Measurements from ENCODE around the gene SPATS2L. TPM values are rescaled to one million over a fixed set of nuclear protein-coding genes. Genes with fewer than 3 reads are reported as not detected.
A peak's percentile ranks its signal among the peaks of the same experiment; 100 is the strongest.

SPATS2L gene
- total and polyA plus RNA-seq, 2 experiments from 2014 or later = 159 to 202 TPM

DNA sequence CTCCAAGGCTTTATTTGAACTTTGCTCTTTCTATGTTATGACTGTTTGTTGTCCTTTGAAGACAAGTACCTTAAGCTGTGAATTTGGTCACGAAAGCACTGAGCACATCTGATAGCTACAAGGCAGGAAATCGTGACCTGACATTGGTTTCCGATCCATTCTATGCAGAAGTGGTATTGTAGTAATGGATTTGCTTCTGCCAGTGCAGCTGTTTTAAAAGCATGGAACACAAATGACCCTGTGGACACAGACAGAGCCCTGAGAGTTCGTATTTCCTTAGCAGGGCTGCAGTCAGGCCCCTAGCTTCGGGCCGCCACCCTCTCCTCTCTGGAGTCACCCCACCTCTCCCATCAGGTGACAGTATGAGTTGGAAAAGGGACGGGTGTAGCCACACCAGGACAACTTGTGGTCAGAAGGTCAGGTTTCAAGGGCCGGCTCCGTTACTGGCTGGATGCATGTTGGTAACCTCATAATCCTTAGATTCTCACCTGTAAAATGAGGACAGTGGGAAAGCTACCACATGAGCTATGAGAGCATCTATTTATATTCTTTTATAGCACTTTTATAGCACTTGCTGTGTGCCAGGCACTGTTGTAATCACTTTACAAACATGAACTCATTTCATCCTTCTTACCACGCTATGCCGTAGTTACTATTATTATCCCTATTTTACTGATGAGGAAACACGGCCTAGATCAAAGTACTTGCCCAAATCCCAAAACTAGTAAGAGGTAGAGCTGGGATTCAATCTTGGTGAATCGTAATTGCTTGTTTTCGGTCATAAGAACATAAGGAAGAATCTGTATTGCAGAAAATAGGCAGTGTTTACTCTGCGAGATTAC, 70.2 kb downstream of the SPATS2L start:
- WGBS (ENCODE audit: low lambda C conversion rate, missing lambda C conversion rate) = 64% methylated on average over 15 of the region's 15 CpGs
- TF ChIP-seq, protein P1, sequence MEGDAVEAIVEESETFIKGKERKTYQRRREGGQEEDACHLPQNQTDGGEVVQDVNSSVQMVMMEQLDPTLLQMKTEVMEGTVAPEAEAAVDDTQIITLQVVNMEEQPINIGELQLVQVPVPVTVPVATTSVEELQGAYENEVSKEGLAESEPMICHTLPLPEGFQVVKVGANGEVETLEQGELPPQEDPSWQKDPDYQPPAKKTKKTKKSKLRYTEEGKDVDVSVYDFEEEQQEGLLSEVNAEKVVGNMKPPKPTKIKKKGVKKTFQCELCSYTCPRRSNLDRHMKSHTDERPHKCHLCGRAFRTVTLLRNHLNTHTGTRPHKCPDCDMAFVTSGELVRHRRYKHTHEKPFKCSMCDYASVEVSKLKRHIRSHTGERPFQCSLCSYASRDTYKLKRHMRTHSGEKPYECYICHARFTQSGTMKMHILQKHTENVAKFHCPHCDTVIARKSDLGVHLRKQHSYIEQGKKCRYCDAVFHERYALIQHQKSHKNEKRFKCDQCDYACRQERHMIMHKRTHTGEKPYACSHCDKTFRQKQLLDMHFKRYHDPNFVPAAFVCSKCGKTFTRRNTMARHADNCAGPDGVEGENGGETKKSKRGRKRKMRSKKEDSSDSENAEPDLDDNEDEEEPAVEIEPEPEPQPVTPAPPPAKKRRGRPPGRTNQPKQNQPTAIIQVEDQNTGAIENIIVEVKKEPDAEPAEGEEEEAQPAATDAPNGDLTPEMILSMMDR (IDR thresholded peaks at IDR 0.05; ENCODE audit: poor library complexity) = no peak
- TF ChIP-seq EZH2 (IDR thresholded peaks at IDR 0.05; ENCODE audit: borderline replicate concordance) = no peak
- TF ChIP-seq EZH2phosphoT487 (IDR thresholded peaks at IDR 0.05; ENCODE audit: low read depth, severe bottlenecking, unreplicated experiment) = no peak
- H3K4me2 ChIP-seq = peak overlapping the region; percentile 44
- no peak overlapping the region for H2AFZ ChIP-seq
- H3K9me2 ChIP-seq (replicated peaks; ENCODE audit: insufficient read depth) = no peaks in the 10 kb centered on the region
- H4K20me1 ChIP-seq (ENCODE audit: insufficient read depth, poor library complexity, severe bottlenecking) = no peaks in the 10 kb centered on the region
- H3K27ac ChIP-seq = peak overlapping the region; percentile 91
- H3K4me1 ChIP-seq (ENCODE audit: insufficient read depth) = peaks cover 54% of the 10 kb centered on the region
- H3K36me3 ChIP-seq (replicated peaks; ENCODE audit: insufficient read depth, low read depth) = no peaks in the 10 kb centered on the region
- no peak overlapping the region for H3K4me3 ChIP-seq
- H3K9me3 ChIP-seq (ENCODE audit: low read depth) = no peaks in the 10 kb centered on the region
- DNase-seq (ENCODE audit: low spot score) = peak; percentile 56
- no peaks in the 10 kb centered on the region for H3K27me3 ChIP-seq
- H3K79me2 ChIP-seq = peaks cover 72% of the 10 kb centered on the region

DNA sequence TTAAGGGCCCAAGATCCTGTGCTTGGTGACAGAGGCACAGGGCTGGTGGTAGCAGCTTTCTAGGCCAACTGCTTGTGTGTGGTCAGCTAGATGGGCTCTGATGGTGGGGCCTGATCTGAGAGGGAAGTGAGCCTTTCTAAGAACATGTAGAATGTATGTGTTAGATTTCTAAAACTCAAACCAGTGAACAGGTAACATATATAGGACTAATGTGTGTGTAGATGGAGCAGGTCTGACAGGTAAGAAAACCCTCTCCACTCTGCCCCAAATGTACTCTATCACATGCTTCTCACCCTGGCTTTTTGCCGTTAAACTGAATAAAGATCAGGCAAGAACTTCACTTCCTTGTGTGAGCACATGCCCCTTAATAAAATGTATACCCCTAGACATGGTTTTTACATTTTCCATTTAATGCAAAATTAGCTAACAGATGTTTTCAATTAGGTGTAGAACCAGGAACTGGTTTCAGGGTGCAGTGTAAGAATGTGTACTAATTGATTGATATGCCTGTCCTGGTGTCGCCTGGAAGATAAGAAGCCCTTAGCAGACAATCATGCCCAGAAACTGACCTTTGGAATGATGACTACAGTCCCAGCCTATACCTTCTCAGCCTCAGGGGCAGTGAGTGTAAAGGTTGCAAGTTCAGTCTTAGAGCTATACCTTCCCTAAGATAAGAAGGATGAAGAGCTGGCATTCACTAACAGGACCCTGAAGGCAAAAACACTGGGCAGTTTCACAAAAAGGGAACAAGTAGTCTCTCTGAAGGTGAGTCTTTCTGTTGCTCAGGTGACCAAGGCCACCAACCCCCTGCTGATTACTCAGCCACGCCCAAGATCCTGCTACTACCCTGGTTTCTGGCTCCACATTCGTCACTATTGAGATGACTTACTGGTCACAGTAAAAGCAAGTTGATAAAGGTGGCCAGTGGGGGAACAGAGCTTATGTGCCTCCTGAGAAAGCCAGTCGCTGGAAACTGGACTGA, 71.2 kb downstream of the SPATS2L start:
- TF ChIP-seq EZH2phosphoT487 (IDR thresholded peaks at IDR 0.05; ENCODE audit: low read depth, severe bottlenecking, unreplicated experiment) (no peak), EZH2 (IDR thresholded peaks at IDR 0.05; ENCODE audit: borderline replicate concordance) (no peak)
- TF ChIP-seq, protein P1 (IDR thresholded peaks at IDR 0.05; ENCODE audit: poor library complexity) = no peak
- Histone ChIP-seq H4K20me1 (ENCODE audit: insufficient read depth, poor library complexity, severe bottlenecking) (no peaks in the 10 kb centered on the region), H3K4me3 (no peak overlapping the region), H3K4me1 (ENCODE audit: insufficient read depth) (peaks cover 54% of the 10 kb centered on the region), H3K4me2 (peak overlapping the region; percentile 66), H3K27ac (peak overlapping the region; percentile 91), H3K79me2 (peaks cover 72% of the 10 kb centered on the region), H3K36me3 (replicated peaks; ENCODE audit: insufficient read depth, low read depth) (no peaks in the 10 kb centered on the region), H3K9me2 (replicated peaks; ENCODE audit: insufficient read depth) (no peaks in the 10 kb centered on the region), H3K9me3 (ENCODE audit: low read depth) (no peaks in the 10 kb centered on the region), H2AFZ (no peak overlapping the region), H3K27me3 (no peaks in the 10 kb centered on the region)
- 32% methylated on average over 5 of the region's 5 CpGs for WGBS (ENCODE audit: low lambda C conversion rate, missing lambda C conversion rate)
- peak; percentile 77 for DNase-seq (ENCODE audit: low spot score)

DNA sequence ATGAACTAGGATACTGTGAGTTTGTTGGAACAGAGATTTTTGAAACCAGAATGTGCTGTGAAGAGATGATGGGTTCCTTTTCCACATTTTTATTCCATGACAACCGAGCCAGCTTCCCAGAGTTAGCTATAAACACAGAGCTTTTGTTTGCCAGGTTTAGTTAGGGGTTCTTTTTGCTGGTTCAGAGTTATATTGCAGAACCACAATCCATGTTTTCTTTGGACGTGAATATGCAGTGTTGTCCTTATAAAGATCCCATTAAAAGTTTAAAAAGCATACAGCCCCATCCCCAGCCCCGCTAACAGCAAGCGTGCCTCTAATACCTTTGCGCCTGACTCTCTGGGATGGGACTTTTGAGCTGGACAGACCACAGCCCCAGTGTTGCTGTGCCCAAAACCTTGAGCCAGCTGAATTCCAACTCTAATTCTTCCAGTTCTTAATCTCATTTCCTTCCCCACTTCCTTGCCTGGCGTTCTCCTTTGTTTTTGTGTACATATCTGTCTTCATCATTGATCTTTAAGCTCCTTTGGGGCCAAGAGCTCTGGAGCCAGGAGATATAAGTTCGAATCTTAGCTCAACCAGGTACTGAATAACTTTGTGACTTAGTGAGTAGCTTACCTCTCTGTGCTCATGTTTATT, 72.3 kb downstream of the SPATS2L start:
- Histone ChIP-seq H3K4me2 (peak overlapping the region; percentile 66), H3K79me2 (peaks cover 72% of the 10 kb centered on the region), H3K36me3 (replicated peaks; ENCODE audit: insufficient read depth, low read depth) (no peaks in the 10 kb centered on the region), H3K4me1 (ENCODE audit: insufficient read depth) (peaks cover 56% of the 10 kb centered on the region), H3K27ac (peak overlapping the region; percentile 91), H3K4me3 (no peak overlapping the region), H3K9me3 (ENCODE audit: low read depth) (no peaks in the 10 kb centered on the region), H2AFZ (no peak overlapping the region), H3K27me3 (no peaks in the 10 kb centered on the region), H4K20me1 (ENCODE audit: insufficient read depth, poor library complexity, severe bottlenecking) (no peaks in the 10 kb centered on the region), H3K9me2 (replicated peaks; ENCODE audit: insufficient read depth) (no peaks in the 10 kb centered on the region)
- 39% methylated on average over 7 of the region's 7 CpGs for WGBS (ENCODE audit: low lambda C conversion rate, missing lambda C conversion rate)
- DNase-seq (ENCODE audit: low spot score) = no peak
- TF ChIP-seq, protein P1 (IDR thresholded peaks at IDR 0.05; ENCODE audit: poor library complexity) = no peak
- no peak for TF ChIP-seq EZH2phosphoT487 (IDR thresholded peaks at IDR 0.05; ENCODE audit: low read depth, severe bottlenecking, unreplicated experiment)
- no peak for TF ChIP-seq EZH2 (IDR thresholded peaks at IDR 0.05; ENCODE audit: borderline replicate concordance)
